HEK293 (cell line): ENCODE measurements around the gene PDE8B.

Experiments
- CTCF ChIA-PET: fragments of 350-600 bp; formaldehyde crosslinking; extraction: SDS; loops from one replicate; lab custom pipeline; 2021; ENCODE audit warnings: antibody characterized with exemption; lab: Yijun Ruan, JAX
- POLR2A ChIA-PET: fragments of 300-600 bp; formaldehyde crosslinking; extraction: SDS; loops from one replicate; lab custom pipeline; 2020; ENCODE audit warnings: antibody characterized with exemption, inconsistent platforms; lab: Yijun Ruan, JAX
- H3K27ac ChIP-seq: fragments of 200-500 bp; sonication (Bioruptor generic); 2 replicates; pipeline ENCODE4 v1.5.1; 2014; ENCODE audit warnings: low read depth, low read length, control low read depth, inconsistent platforms; ENCODE audit errors: extremely low read depth
- H3K36me3 ChIP-seq, 2 experiments: fragments of 200-500 bp in 1 of 2; sonication (Bioruptor generic) in 1 of 2; 1 replicate in 1 of 2; 2 replicates in 1 of 2; pipeline ENCODE4 v1.5.1; 2014 to 2017; ENCODE audit warnings: inconsistent platforms in 2 of 2, low read length in 2 of 2; ENCODE audit not compliant: control insufficient read depth in 2 of 2, insufficient read depth in 1 of 2
- H3K4me1 ChIP-seq: fragments of 200-500 bp; sonication (Bioruptor generic); 2 replicates; pipeline ENCODE4 v1.5.1; 2014; ENCODE audit warnings: mild to moderate bottlenecking, low read length, inconsistent platforms; ENCODE audit not compliant: control insufficient read depth, insufficient read depth
- H3K4me3 ChIP-seq: 2 replicates; pipeline ENCODE4 v1.5.1; 2011; ENCODE audit warnings: low read depth, mild to moderate bottlenecking, control low read depth, low read length, moderate library complexity
- H3K9me3 ChIP-seq: fragments of 200-500 bp; sonication (Bioruptor generic); 2 replicates; pipeline ENCODE4 v1.5.1; 2014; ENCODE audit warnings: low read depth, low read length, inconsistent platforms; ENCODE audit not compliant: control insufficient read depth, insufficient read depth
- BCL11B ChIP-seq: fragments of 450-650 bp; formaldehyde crosslinking; IDR thresholded peaks from 2 replicates; pipeline ENCODE4 v1.5.1; 2016; ENCODE audit warnings: low read depth, missing biosample characterization, missing genetic modification characterization
- MYNN ChIP-seq: fragments of 450-650 bp; formaldehyde crosslinking; IDR thresholded peaks from 2 replicates; pipeline ENCODE4 v1.5.1; 2016; ENCODE audit warnings: missing biosample characterization, missing genetic modification characterization, borderline replicate concordance
- PRDM2 ChIP-seq: fragments of 450-650 bp; formaldehyde crosslinking; IDR thresholded peaks from 2 replicates; pipeline ENCODE4 v1.5.1; 2016; ENCODE audit warnings: missing biosample characterization, missing genetic modification characterization, borderline replicate concordance
- SALL2 ChIP-seq: fragments of 450-650 bp; formaldehyde crosslinking; IDR thresholded peaks from 2 replicates; pipeline ENCODE4 v1.5.0; 2017; ENCODE audit warnings: missing biosample characterization, mild to moderate bottlenecking, missing genetic modification characterization, borderline replicate concordance
- ZBTB11 ChIP-seq: fragments of 450-650 bp; formaldehyde crosslinking; conservative IDR thresholded peaks from 2 replicates; pipeline ENCODE4 v1.5.1; 2016; ENCODE audit warnings: low read depth, missing biosample characterization, missing genetic modification characterization
- ZEB2 ChIP-seq: fragments of 450-650 bp; formaldehyde crosslinking; IDR thresholded peaks from 2 replicates; pipeline ENCODE4 v1.5.1; 2016; ENCODE audit warnings: missing biosample characterization, missing genetic modification characterization
- ZFP37 ChIP-seq: fragments of 450-650 bp; formaldehyde crosslinking; IDR thresholded peaks from 2 replicates; pipeline ENCODE4 v1.5.1; 2016; ENCODE audit warnings: missing biosample characterization, missing genetic modification characterization
- ZFP41 ChIP-seq: fragments of 450-650 bp; formaldehyde crosslinking; IDR thresholded peaks from 2 replicates; pipeline ENCODE4 v1.5.1; 2016; ENCODE audit warnings: missing biosample characterization, missing genetic modification characterization, borderline replicate concordance
- ZNF121 ChIP-seq: fragments of 450-650 bp; formaldehyde crosslinking; IDR thresholded peaks from 2 replicates; pipeline ENCODE4 v1.5.1; 2016; ENCODE audit warnings: missing biosample characterization, missing genetic modification characterization
- ZNF140 ChIP-seq: fragments of 450-650 bp; formaldehyde crosslinking; IDR thresholded peaks from 2 replicates; pipeline ENCODE4 v1.5.1; 2016; ENCODE audit warnings: missing biosample characterization, missing genetic modification characterization
- ZNF174 ChIP-seq: fragments of 450-650 bp; formaldehyde crosslinking; IDR thresholded peaks from 2 replicates; pipeline ENCODE4 v1.5.0; 2017; ENCODE audit warnings: missing biosample characterization, mild to moderate bottlenecking, missing genetic modification characterization
- ZNF19 ChIP-seq: fragments of 450-650 bp; formaldehyde crosslinking; IDR thresholded peaks from 2 replicates; pipeline ENCODE4; 2016; ENCODE audit warnings: missing biosample characterization, missing genetic modification characterization, low read depth
- ZNF2 ChIP-seq: fragments of 450-650 bp; formaldehyde crosslinking; IDR thresholded peaks from 2 replicates; pipeline ENCODE4 v1.5.1; 2016; ENCODE audit warnings: missing biosample characterization, missing genetic modification characterization
- ZNF214 ChIP-seq: fragments of 450-650 bp; formaldehyde crosslinking; IDR thresholded peaks from 2 replicates; pipeline ENCODE4 v1.5.1; 2017; ENCODE audit warnings: missing biosample characterization, mild to moderate bottlenecking, missing genetic modification characterization, borderline replicate concordance
- ZNF311 ChIP-seq: fragments of 450-650 bp; formaldehyde crosslinking; IDR thresholded peaks from 2 replicates; pipeline ENCODE4 v1.5.1; 2017; ENCODE audit warnings: missing biosample characterization, missing genetic modification characterization, borderline replicate concordance
- ZNF518A ChIP-seq: fragments of 450-650 bp; formaldehyde crosslinking; conservative IDR thresholded peaks from 2 replicates; pipeline ENCODE4 v1.5.1; 2016; ENCODE audit warnings: low read depth, missing biosample characterization, missing genetic modification characterization
- ZNF558 ChIP-seq: fragments of 450-650 bp; formaldehyde crosslinking; IDR thresholded peaks from 2 replicates; pipeline ENCODE4 v1.5.1; 2016; ENCODE audit warnings: missing biosample characterization, missing genetic modification characterization
- ZNF596 ChIP-seq: fragments of 450-650 bp; IDR thresholded peaks from 2 replicates; pipeline ENCODE4 v1.5.0; 2018; ENCODE audit warnings: missing biosample characterization, mild to moderate bottlenecking, missing genetic modification characterization, moderate library complexity
- ZNF664 ChIP-seq: fragments of 450-650 bp; formaldehyde crosslinking; IDR thresholded peaks from 2 replicates; pipeline ENCODE4 v1.5.1; 2016; ENCODE audit warnings: missing biosample characterization, missing genetic modification characterization
- ZNF785 ChIP-seq: fragments of 450-650 bp; formaldehyde crosslinking; IDR thresholded peaks from 2 replicates; pipeline ENCODE4 v1.5.1; 2016; ENCODE audit warnings: missing biosample characterization, missing genetic modification characterization
- ZSCAN5A ChIP-seq: fragments of 450-650 bp; formaldehyde crosslinking; IDR thresholded peaks from 2 replicates; pipeline ENCODE4 v1.5.1; 2016; ENCODE audit warnings: missing biosample characterization, missing genetic modification characterization

Gene PDE8B

GRCh38 chr5:77174526-77174925, 36.0 kb upstream of the PDE8B start:
- no peaks in the 10 kb centered on the region for H3K9me3 ChIP-seq
- H3K36me3 ChIP-seq = no peaks in the 10 kb centered on the region
- POLR2A ChIA-PET = interaction anchor here (0.6 kb wide), 1 partner anchor 655 kb away, joined by 3 read pairs; no protein-coding TSS in a partner anchor
- H3K4me1 ChIP-seq = no peaks in the 10 kb centered on the region
- no peak overlapping the region for H3K4me3 ChIP-seq
- CTCF ChIA-PET = interaction anchor here (1.3 kb wide), 1 partner anchor 30 kb away, joined by 4 read pairs; no protein-coding TSS in a partner anchor
- no peak overlapping the region for H3K27ac ChIP-seq
- no peak for TF ChIP-seq ZSCAN5A
- no peak for TF ChIP-seq ZFP41 (tag by site-specific recombination)
- no peak for TF ChIP-seq ZBTB11 (tag by site-specific recombination)
- TF ChIP-seq ZNF19 = no peak
- no peak for TF ChIP-seq MYNN (tag by site-specific recombination)
- no peak for TF ChIP-seq ZEB2 (tag by site-specific recombination)
- no peak for TF ChIP-seq ZNF311 (tag by site-specific recombination)
- TF ChIP-seq ZNF140 (tag by site-specific recombination) = no peak
- TF ChIP-seq ZNF2 = no peak
- TF ChIP-seq ZNF664 = no peak
- TF ChIP-seq PRDM2 = no peak

- no peaks in the 10 kb centered on the region for H3K4me1 ChIP-seq
- H3K36me3 ChIP-seq = no peaks in the 10 kb centered on the region
- H3K9me3 ChIP-seq = no peaks in the 10 kb centered on the region
- ChIA-PET POLR2A (no interaction called here), CTCF (interaction anchor here (1.3 kb wide), 1 partner anchor 31 kb away, joined by 4 read pairs; no protein-coding TSS in a partner anchor)
- H3K4me3 ChIP-seq = no peak overlapping the region
- H3K27ac ChIP-seq = no peak overlapping the region
- TF ChIP-seq ZNF121 (tag by site-specific recombination) (no peak), ZFP37 (tag by site-specific recombination) (no peak), ZNF785 (no peak), BCL11B (tag by site-specific recombination) (no peak), ZNF596 (tag by site-specific recombination) (no peak), ZNF174 (tag by site-specific recombination) (no peak), SALL2 (tag by site-specific recombination) (no peak), ZNF558 (no peak), ZNF214 (tag by site-specific recombination) (no peak), ZNF518A (tag by site-specific recombination) (no peak)
These were observed 35.2 kb upstream of the PDE8B start for GRCh38 chr5:77175231-77175630.
